Measurements from ENCODE around the gene KCNQ1OT1. TPM values are rescaled to one million over a fixed set of nuclear protein-coding genes. Genes with fewer than 3 reads are reported as not detected.

Gene KCNQ1OT1
- total and polyA plus RNA-seq, 9 of the 15 experiments (the other 6 are each of a cell fraction or from before 2014, with no cell fraction given): 0.04 to 2.3 (median 0.74) TPM

DNA sequence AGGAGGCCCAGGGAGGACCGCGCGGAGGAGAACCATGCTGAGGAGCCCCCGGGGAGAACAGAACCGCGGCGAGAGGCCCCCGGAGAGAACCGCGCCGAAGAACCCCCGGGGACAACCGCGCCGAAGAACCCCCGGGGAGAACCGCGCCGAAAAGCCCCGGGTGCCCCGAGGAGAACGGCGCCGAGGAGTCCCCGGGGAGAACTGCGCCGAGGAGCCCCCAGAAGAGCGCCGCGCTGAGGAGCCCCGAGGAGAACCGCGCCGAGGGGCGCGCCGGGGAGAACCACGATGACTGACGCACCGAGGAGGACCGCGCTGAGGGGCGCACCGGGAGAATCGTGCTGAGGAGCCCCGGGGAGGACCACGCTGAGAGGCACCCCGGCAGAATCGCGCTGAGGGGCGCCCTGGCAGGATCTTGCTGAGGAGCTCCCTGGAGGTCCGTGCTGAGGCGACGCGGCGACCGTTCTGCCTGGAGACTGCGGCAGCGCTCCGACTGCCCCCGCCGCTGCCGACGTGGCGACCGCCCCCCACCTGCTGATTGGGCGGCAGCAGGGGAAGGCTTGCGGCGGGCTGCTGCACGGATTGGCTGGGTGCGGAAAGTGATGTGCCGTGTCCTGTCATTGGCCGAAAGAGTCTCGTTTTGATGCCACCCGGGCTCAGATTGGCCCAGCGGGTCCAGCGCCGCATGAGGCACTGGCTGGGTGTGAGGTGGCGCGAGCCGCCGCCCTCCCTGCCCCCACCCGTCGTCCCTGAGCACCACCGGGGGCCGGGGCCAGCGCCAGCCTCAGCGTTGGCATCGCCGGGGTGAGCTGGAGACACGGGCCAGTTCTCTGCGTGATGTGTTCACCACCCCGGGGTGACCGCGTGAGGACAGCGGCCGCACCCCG, at the start of gene KCNQ1OT1 (continued):
- TF ChIP-seq LCOR (CRISPR knock-in tag; IDR thresholded peaks at IDR 0.05) (peak; percentile 83), CTBP1 (IDR thresholded peaks at IDR 0.05; ENCODE audit: borderline replicate concordance) (peak; percentile 82), E2F4 (CRISPR knock-in tag; IDR thresholded peaks at IDR 0.05; ENCODE audit: low read depth) (peak; percentile 24; the same call in 1 of the 2 replicates), NFRKB (IDR thresholded peaks at IDR 0.05; ENCODE audit: low read depth) (no peak), RBM25 (IDR thresholded peaks at IDR 0.05; ENCODE audit: low read depth, low read length, severe bottlenecking) (peak; percentile 100), ZBTB49 (CRISPR knock-in tag; IDR thresholded peaks at IDR 0.05; ENCODE audit: borderline replicate concordance) (0 out of 2 replicates have a peak, but pooled peaks have one; percentile 16), HMGN3 (IDR thresholded peaks at IDR 0.05; ENCODE audit: borderline replicate concordance, extremely low read depth, insufficient read length, low read depth, low read length) (peak; percentile 74), CHD2 (IDR thresholded peaks at IDR 0.05; ENCODE audit: low read depth, low read length) (peak; percentile 85), PHF8 (IDR thresholded peaks at IDR 0.05; ENCODE audit: borderline replicate concordance, low read length) (peak; percentile 83; the same call in 1 of the 2 replicates), GTF2F1 (IDR thresholded peaks at IDR 0.05; ENCODE audit: low read depth, low read length) (peak; percentile 86; the same call in 1 of the 2 replicates), YBX1 (IDR thresholded peaks at IDR 0.05) (no peak), TAF7 (tag; IDR thresholded peaks at IDR 0.05) (peak; percentile 95), MTA3 (IDR thresholded peaks at IDR 0.05; ENCODE audit: borderline replicate concordance) (peak; percentile 94), CREM (IDR thresholded peaks at IDR 0.05; ENCODE audit: low read depth) (peak; percentile 88), CBFB (CRISPR knock-in tag; IDR thresholded peaks at IDR 0.05) (peak; percentile 3; the same call in 1 of the 2 replicates)
- TF ChIP-seq, protein P1, sequence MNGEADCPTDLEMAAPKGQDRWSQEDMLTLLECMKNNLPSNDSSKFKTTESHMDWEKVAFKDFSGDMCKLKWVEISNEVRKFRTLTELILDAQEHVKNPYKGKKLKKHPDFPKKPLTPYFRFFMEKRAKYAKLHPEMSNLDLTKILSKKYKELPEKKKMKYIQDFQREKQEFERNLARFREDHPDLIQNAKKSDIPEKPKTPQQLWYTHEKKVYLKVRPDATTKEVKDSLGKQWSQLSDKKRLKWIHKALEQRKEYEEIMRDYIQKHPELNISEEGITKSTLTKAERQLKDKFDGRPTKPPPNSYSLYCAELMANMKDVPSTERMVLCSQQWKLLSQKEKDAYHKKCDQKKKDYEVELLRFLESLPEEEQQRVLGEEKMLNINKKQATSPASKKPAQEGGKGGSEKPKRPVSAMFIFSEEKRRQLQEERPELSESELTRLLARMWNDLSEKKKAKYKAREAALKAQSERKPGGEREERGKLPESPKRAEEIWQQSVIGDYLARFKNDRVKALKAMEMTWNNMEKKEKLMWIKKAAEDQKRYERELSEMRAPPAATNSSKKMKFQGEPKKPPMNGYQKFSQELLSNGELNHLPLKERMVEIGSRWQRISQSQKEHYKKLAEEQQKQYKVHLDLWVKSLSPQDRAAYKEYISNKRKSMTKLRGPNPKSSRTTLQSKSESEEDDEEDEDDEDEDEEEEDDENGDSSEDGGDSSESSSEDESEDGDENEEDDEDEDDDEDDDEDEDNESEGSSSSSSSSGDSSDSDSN (IDR thresholded peaks at IDR 0.05; ENCODE audit: borderline replicate concordance in 1 of 2, low read depth in 2 of 2, low read length in 2 of 2): peak in 1 of 2 experiments; percentile 41; a peak in 1 of 4 replicates
- TF ChIP-seq, protein P2, sequence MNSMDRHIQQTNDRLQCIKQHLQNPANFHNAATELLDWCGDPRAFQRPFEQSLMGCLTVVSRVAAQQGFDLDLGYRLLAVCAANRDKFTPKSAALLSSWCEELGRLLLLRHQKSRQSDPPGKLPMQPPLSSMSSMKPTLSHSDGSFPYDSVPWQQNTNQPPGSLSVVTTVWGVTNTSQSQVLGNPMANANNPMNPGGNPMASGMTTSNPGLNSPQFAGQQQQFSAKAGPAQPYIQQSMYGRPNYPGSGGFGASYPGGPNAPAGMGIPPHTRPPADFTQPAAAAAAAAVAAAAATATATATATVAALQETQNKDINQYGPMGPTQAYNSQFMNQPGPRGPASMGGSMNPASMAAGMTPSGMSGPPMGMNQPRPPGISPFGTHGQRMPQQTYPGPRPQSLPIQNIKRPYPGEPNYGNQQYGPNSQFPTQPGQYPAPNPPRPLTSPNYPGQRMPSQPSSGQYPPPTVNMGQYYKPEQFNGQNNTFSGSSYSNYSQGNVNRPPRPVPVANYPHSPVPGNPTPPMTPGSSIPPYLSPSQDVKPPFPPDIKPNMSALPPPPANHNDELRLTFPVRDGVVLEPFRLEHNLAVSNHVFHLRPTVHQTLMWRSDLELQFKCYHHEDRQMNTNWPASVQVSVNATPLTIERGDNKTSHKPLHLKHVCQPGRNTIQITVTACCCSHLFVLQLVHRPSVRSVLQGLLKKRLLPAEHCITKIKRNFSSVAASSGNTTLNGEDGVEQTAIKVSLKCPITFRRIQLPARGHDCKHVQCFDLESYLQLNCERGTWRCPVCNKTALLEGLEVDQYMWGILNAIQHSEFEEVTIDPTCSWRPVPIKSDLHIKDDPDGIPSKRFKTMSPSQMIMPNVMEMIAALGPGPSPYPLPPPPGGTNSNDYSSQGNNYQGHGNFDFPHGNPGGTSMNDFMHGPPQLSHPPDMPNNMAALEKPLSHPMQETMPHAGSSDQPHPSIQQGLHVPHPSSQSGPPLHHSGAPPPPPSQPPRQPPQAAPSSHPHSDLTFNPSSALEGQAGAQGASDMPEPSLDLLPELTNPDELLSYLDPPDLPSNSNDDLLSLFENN (IDR thresholded peaks at IDR 0.05; ENCODE audit: low read depth in 2 of 2, low read length in 2 of 2): peak in 1 of 2 experiments; percentile 55; a peak in 1 of 4 replicates
